CD14-positive monocyte (primary cell): ENCODE results near the gene TTC9C. TPM values are rescaled to one million over a fixed set of nuclear protein-coding genes. Genes with fewer than 3 reads are reported as not detected.
A peak's percentile ranks its signal among the peaks of the same experiment; 100 is the strongest.

Source experiments
- DNase-seq, 3 donors: peaks; one replicate each; pipeline ENCODE4 v3.0.0-alpha.2; 2011 to 2022
- H2AFZ ChIP-seq: 2 replicates; pipeline ENCODE4 v1.6.0; 2012; ENCODE audit warnings: mild to moderate bottlenecking, low read depth, low read length, inconsistent platforms; ENCODE audit not compliant: insufficient read depth, poor library complexity, severe bottlenecking
- H3K27ac ChIP-seq, 2 donors: 1 replicate in 1 of 2; 2 replicates in 1 of 2; pipeline ENCODE4 v1.5.1; 2012 to 2013; ENCODE audit warnings: low read length in 2 of 2, control low read depth in 1 of 2, inconsistent platforms in 1 of 2, low read depth in 1 of 2, mild to moderate bottlenecking in 1 of 2
- H3K27me3 ChIP-seq, 2 donors: one replicate each; pipeline versions ENCODE4 v1.6.0 to v1.6.1; 2011 to 2013; ENCODE audit warnings: low read length in 2 of 2; ENCODE audit not compliant: control insufficient read depth in 2 of 2, insufficient read depth in 2 of 2
- H3K36me3 ChIP-seq, 2 donors: replicated peaks in 1 of 2; 1 replicate in 1 of 2; 2 replicates in 1 of 2; pipeline versions ENCODE4 v1.5.1 to v1.6.1; 2012 to 2013; ENCODE audit warnings: low read length in 2 of 2, control low read depth in 1 of 2, inconsistent platforms in 1 of 2, mild to moderate bottlenecking in 1 of 2; ENCODE audit not compliant: insufficient read depth in 2 of 2, control insufficient read depth in 1 of 2
- H3K4me1 ChIP-seq, 2 donors: 1 replicate in 1 of 2; 2 replicates in 1 of 2; pipeline versions ENCODE4 v1.5.1 to v1.6.1; 2012 to 2013; ENCODE audit warnings: low read length in 2 of 2, control low read depth in 1 of 2, inconsistent platforms in 1 of 2, mild to moderate bottlenecking in 1 of 2, moderate library complexity in 1 of 2; ENCODE audit not compliant: insufficient read depth in 2 of 2, control insufficient read depth in 1 of 2
- H3K4me2 ChIP-seq: replicated peaks from 2 replicates; pipeline ENCODE3; 2012; ENCODE audit warnings: low read length, moderate library complexity, mild to moderate bottlenecking; ENCODE audit not compliant: poor library complexity, severe bottlenecking; ENCODE audit errors: extremely low read depth
- H3K4me3 ChIP-seq, 3 experiments: fragments of 200-600 bp in 1 of 3; sonication (generic) in 1 of 3; replicated peaks in 1 of 3; 1 replicate in 2 of 3; 2 replicates in 1 of 3; pipeline ENCODE4 v1.5.1; 2011 to 2013; ENCODE audit warnings: low read length in 3 of 3, mild to moderate bottlenecking in 3 of 3, control low read depth in 2 of 3, low read depth in 2 of 3, inconsistent platforms in 1 of 3, moderate library complexity in 1 of 3
- H3K79me2 ChIP-seq: 2 replicates; pipeline ENCODE4 v1.6.0; 2012; ENCODE audit warnings: mild to moderate bottlenecking, control low read depth, inconsistent platforms, low read length, moderate library complexity; ENCODE audit not compliant: insufficient read depth
- H3K9ac ChIP-seq: 2 replicates; pipeline ENCODE4 v1.6.0; 2017; ENCODE audit warnings: low read length, mild to moderate bottlenecking; ENCODE audit not compliant: insufficient read depth, poor library complexity, severe bottlenecking
- H3K9me3 ChIP-seq, 2 donors: replicated peaks in 1 of 2; 1 replicate in 1 of 2; 2 replicates in 1 of 2; pipeline versions ENCODE4 v1.5.1 to v1.6.1; 2012 to 2013; ENCODE audit warnings: low read length in 2 of 2, control low read depth in 1 of 2; ENCODE audit not compliant: control insufficient read depth in 1 of 2, insufficient read depth in 1 of 2
- H4K20me1 ChIP-seq: 2 replicates; pipeline ENCODE4 v1.6.0; 2012; ENCODE audit warnings: mild to moderate bottlenecking, low read length, control low read depth, moderate library complexity; ENCODE audit not compliant: insufficient read depth
- H3K27ac Mint-ChIP-seq, 7 donors: one replicate each; pipeline ENCODE4 v1.8.0; 2020; ENCODE audit warnings: mild to moderate bottlenecking in 7 of 7, mixed read lengths in 7 of 7, moderate library complexity in 6 of 7, inconsistent platforms in 2 of 7
- H3K27me3 Mint-ChIP-seq, 3 donors: one replicate each; pipeline ENCODE4 v1.8.0; 2021 to 2022; ENCODE audit warnings: low read depth in 3 of 3, mild to moderate bottlenecking in 3 of 3, mixed read lengths in 3 of 3, moderate library complexity in 3 of 3, inconsistent platforms in 1 of 3
- H3K36me3 Mint-ChIP-seq, 2 donors: one replicate each; pipeline ENCODE4 v1.8.0; 2020; ENCODE audit warnings: mixed read lengths in 2 of 2, inconsistent platforms in 1 of 2, mild to moderate bottlenecking in 1 of 2
- H3K4me1 Mint-ChIP-seq: one replicate; pipeline ENCODE4 v1.8.0; 2020; ENCODE audit warnings: mild to moderate bottlenecking, mixed read lengths
- H3K4me3 Mint-ChIP-seq, 2 donors: one replicate each; pipeline ENCODE4 v1.8.0; 2020; ENCODE audit warnings: mild to moderate bottlenecking in 2 of 2, mixed read lengths in 2 of 2, moderate library complexity in 1 of 2
- H3K9me3 Mint-ChIP-seq, 7 donors: one replicate each; pipeline ENCODE4 v1.8.0; 2020 to 2022; ENCODE audit warnings: mixed read lengths in 7 of 7, mild to moderate bottlenecking in 6 of 7, moderate library complexity in 6 of 7, inconsistent platforms in 2 of 7
- WGBS: methylation state at CpG from one replicate; pipeline ENCODE4 v1.1.5; 2013; ENCODE audit warnings: missing lambda C conversion rate; ENCODE audit not compliant: insufficient coverage; 5-methylcytosine and 5-hydroxymethylcytosine counted together
- intact Hi-C, 2 donors: fragments of 100-400 bp; cut with micrococcal nuclease; formaldehyde crosslinking; loops; one replicate each; pipeline versions ENCODE4 v1.15.0 to v1.15.1; 2023
- polyA plus RNA-seq, 3 donors: library from polyadenylated mRNA; depleted of rRNA in 1 of 3; unstranded in 2 of 3; stranded (reverse) in 1 of 3; fragments of 300-500 nt in 2 of 3; fragments of >200 nt in 1 of 3; fragmentation: Illumina TruSeq in 2 of 3; gene quantifications; 1 replicate in 2 of 3; 2 replicates in 1 of 3; pipeline ENCODE4 v1.2.3, GENCODE V29; 2012 to 2021
- TF ChIP-seq, protein P1 (sequence below): fragments of 200-600 bp; IDR thresholded peaks from one replicate; pipeline ENCODE4 v1.8.0; 2022; ENCODE audit warnings: antibody characterized with exemption, mild to moderate bottlenecking

TTC9C gene
- polyA plus RNA-seq, 3 donors = 17.9 to 21.6 (median 20.4) TPM

DNA sequence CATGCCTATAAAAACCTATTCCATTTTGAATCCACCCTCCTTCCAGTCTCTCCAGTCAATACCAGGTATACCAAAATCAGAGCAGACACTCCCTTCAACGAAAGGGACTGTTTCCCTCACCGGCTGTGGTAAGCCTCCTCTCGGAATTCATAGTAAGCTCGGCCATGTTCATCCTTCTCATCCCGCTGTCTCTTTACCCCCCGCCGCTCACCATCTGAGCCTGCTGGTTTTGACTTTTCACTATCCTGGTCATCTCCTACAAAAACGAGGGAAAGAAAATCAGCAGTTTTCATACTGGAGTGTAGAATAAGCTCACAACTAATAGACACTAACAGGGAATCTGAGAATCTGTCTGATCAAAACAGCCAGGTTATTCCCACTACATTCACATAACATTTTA lies 4.1 kb upstream of the TTC9C start:
- H3K36me3 ChIP-seq = peaks cover 51 to 57% of the 10 kb centered on the region in 2 donors
- intact Hi-C loops = no loop called here
- no peak overlapping the region for H3K4me3 ChIP-seq

DNA sequence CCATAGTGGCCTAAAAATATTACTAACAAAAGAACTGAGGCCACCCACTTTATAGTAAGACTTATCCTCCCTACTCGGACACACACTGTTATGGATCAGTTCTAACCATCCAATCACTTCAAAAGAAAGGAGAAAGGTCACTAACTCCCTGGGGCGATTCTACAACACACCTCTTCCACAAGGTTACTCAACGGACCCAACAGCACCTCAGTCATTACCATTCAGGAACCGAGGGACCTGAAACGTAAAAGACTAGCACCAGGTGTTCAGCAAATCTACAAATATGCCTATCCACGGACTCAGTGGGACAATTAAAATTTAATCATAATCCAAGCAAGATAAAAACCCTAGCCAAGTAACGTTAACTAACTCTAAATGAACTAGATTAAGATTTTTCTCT lies 2.6 kb upstream of the TTC9C start:
- Histone ChIP-seq H3K79me2 (peaks cover 82% of the 10 kb centered on the region), H4K20me1 (peaks cover 60% of the 10 kb centered on the region), H3K9ac (peak overlapping the region; percentile 91), H3K4me1 (peaks cover 36 to 45% of the 10 kb centered on the region in 2 donors), H3K4me2 (peak overlapping the region; percentile 100), H3K27me3 (no peaks in the 10 kb centered on the region), H3K4me3 (peak overlapping the region; percentile 84 to 97 (median 91)), H2AFZ (no peak overlapping the region), H3K9me3 (no peaks in the 10 kb centered on the region), H3K36me3 (peaks cover 37 to 43% of the 10 kb centered on the region in 2 donors), H3K27ac (peak overlapping the region; percentile 88 to 91)
- 2% methylated on average over 7 of the region's 7 CpGs for WGBS
- peaks cover 0 to 3% (median 0%) of the 10 kb centered on the region in 7 donors for H3K9me3 Mint-ChIP-seq
- TF ChIP-seq, protein P1, sequence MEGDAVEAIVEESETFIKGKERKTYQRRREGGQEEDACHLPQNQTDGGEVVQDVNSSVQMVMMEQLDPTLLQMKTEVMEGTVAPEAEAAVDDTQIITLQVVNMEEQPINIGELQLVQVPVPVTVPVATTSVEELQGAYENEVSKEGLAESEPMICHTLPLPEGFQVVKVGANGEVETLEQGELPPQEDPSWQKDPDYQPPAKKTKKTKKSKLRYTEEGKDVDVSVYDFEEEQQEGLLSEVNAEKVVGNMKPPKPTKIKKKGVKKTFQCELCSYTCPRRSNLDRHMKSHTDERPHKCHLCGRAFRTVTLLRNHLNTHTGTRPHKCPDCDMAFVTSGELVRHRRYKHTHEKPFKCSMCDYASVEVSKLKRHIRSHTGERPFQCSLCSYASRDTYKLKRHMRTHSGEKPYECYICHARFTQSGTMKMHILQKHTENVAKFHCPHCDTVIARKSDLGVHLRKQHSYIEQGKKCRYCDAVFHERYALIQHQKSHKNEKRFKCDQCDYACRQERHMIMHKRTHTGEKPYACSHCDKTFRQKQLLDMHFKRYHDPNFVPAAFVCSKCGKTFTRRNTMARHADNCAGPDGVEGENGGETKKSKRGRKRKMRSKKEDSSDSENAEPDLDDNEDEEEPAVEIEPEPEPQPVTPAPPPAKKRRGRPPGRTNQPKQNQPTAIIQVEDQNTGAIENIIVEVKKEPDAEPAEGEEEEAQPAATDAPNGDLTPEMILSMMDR = no peak
- peaks cover 43% of the 10 kb centered on the region for H3K4me1 Mint-ChIP-seq
- H3K27ac Mint-ChIP-seq = peak overlapping the region; percentile 32 to 98 (median 92)
- H3K27me3 Mint-ChIP-seq = no peaks in the 10 kb centered on the region
- peak overlapping the region; percentile 91 to 98 for H3K4me3 Mint-ChIP-seq
- intact Hi-C loops = loop anchor here (1.0 to 5.0 kb wide), 2 partner anchors 15 to 47 kb away; partner anchors contain the start of gene TAF6L (in 2 of the 2)
- peaks cover 37 to 43% of the 10 kb centered on the region in 2 donors for H3K36me3 Mint-ChIP-seq
- DNase-seq = no peak

More for the DNA sequence above, 4.1 kb upstream of the TTC9C start:
- Mint-ChIP-seq H3K36me3 (peaks cover 48 to 58% of the 10 kb centered on the region in 2 donors), H3K27me3 (no peaks in the 10 kb centered on the region), H3K9me3 (peaks cover 0 to 3% (median 0%) of the 10 kb centered on the region in 7 donors), H3K4me3 (no peak overlapping the region), H3K27ac (peak overlapping the region in 3 of 7 donors; percentile 4 to 87 (median 19)), H3K4me1 (peaks cover 31% of the 10 kb centered on the region)
- TF ChIP-seq, protein P1 = no peak
- H3K79me2 ChIP-seq = peaks cover 80% of the 10 kb centered on the region
- H3K27me3 ChIP-seq = no peaks in the 10 kb centered on the region
- H3K4me2 ChIP-seq = no peak overlapping the region
- H4K20me1 ChIP-seq = peaks cover 73% of the 10 kb centered on the region
- H3K4me1 ChIP-seq = peaks cover 25 to 36% of the 10 kb centered on the region in 2 donors
- no peaks in the 10 kb centered on the region for H3K9me3 ChIP-seq
- whole genome bisulfite sequencing = 89% methylated on average over 5 of the region's 8 CpGs
- no peak overlapping the region for H2AFZ ChIP-seq
- no peak for DNase-seq
- no peak overlapping the region for H3K9ac ChIP-seq
- H3K27ac ChIP-seq = peak overlapping the region in 1 of 2 donors; percentile 6
